A673 (cell line): Measurements from ENCODE around the gene OSBP2. TPM values are rescaled to one million over a fixed set of nuclear protein-coding genes. Genes with fewer than 3 reads are reported as not detected.
A peak's percentile ranks its signal among the peaks of the same experiment; 100 is the strongest.

Experiments
- BruUV-seq: library from RNA; stranded (reverse); fragments of 400-500 nt; replicated peaks from 2 replicates; lab custom pipeline; 2021; lab: Mats Ljungman, UMichigan
- CTCF ChIA-PET: fragments of 300-600 bp; sonication (Branson Sonifier 250); formaldehyde crosslinking; loops from one replicate; lab custom pipeline; 2022; ENCODE audit warnings: antibody characterized with exemption; lab: Charles Lee
- POLR2A ChIA-PET: fragments of 300-600 bp; sonication (Branson Sonifier 250); formaldehyde crosslinking; loops from one replicate; lab custom pipeline; 2022; ENCODE audit warnings: antibody characterized with exemption; ENCODE audit not compliant: low non-redundant PET; lab: Charles Lee
- DNase-seq: peaks from one replicate; pipeline ENCODE4 v3.0.0-alpha.2; 2015; ENCODE audit warnings: low spot score
- H3K27ac ChIP-seq: fragments of 200-600 bp; sonication (generic); 2 replicates; pipeline ENCODE4 v1.5.1; 2016; ENCODE audit warnings: mixed run types, low read depth, mild to moderate bottlenecking, mixed read lengths, antibody characterized with exemption, low read length; ENCODE audit not compliant: poor library complexity, severe bottlenecking
- H3K27me3 ChIP-seq: fragments of 200-600 bp; sonication (generic); replicated peaks from 2 replicates; pipeline ENCODE4 v1.6.1; 2017; ENCODE audit warnings: mixed run types, low read depth, mild to moderate bottlenecking, mixed read lengths, antibody characterized with exemption, low read length; ENCODE audit not compliant: insufficient read depth, poor library complexity
- H3K36me3 ChIP-seq: fragments of 200-600 bp; sonication (generic); 2 replicates; pipeline ENCODE4 v1.6.1; 2016; ENCODE audit warnings: mixed run types, mild to moderate bottlenecking, mixed read lengths, antibody characterized with exemption, low read length; ENCODE audit not compliant: insufficient read depth, poor library complexity, severe bottlenecking
- H3K4me1 ChIP-seq: fragments of 200-600 bp; sonication (generic); 2 replicates; pipeline ENCODE4 v1.6.1; 2017; ENCODE audit warnings: mixed run types, mild to moderate bottlenecking, mixed read lengths, antibody characterized with exemption, low read length; ENCODE audit not compliant: insufficient read depth, poor library complexity, severe bottlenecking
- H3K4me3 ChIP-seq: fragments of 200-600 bp; sonication (generic); 2 replicates; pipeline ENCODE4 v1.5.1; 2016; ENCODE audit warnings: low read depth, mixed run types, mild to moderate bottlenecking, mixed read lengths, low read length; ENCODE audit not compliant: poor library complexity, severe bottlenecking
- H3K9me3 ChIP-seq: fragments of 200-600 bp; sonication (generic); 2 replicates; pipeline ENCODE4 v1.6.1; 2016; ENCODE audit warnings: mixed run types, low read depth, mild to moderate bottlenecking, mixed read lengths, antibody characterized with exemption, low read length; ENCODE audit not compliant: poor library complexity, severe bottlenecking
- EZH2 ChIP-seq: fragments of 200-600 bp; sonication (generic); IDR thresholded peaks from 2 replicates; pipeline ENCODE4 v1.6.1; 2017; ENCODE audit warnings: borderline replicate concordance, low read depth, mild to moderate bottlenecking, mixed read lengths, antibody characterized with exemption, low read length; ENCODE audit not compliant: poor library complexity, severe bottlenecking
- intact Hi-C: fragments of 100-400 bp; cut with micrococcal nuclease; formaldehyde crosslinking; loops from one replicate; pipeline ENCODE4 v1.10.0; 2022; ENCODE audit not compliant: unreplicated experiment
- total RNA-seq: library from RNA; stranded (reverse); gene quantifications from 2 replicates; pipeline ENCODE4 v1.2.3, GENCODE V29; 2021
- TF ChIP-seq, protein P1 (sequence below): fragments of 300-800, 200-600 bp; sonication (generic); conservative IDR thresholded peaks from 2 replicates; pipeline ENCODE4 v1.5.1; 2017; ENCODE audit warnings: low read depth, mild to moderate bottlenecking, antibody characterized with exemption, low read length, moderate library complexity, mixed read lengths

OSBP2 gene
- total RNA-seq, 1 experiment from 2014 or later = 1.8 TPM

DNA sequence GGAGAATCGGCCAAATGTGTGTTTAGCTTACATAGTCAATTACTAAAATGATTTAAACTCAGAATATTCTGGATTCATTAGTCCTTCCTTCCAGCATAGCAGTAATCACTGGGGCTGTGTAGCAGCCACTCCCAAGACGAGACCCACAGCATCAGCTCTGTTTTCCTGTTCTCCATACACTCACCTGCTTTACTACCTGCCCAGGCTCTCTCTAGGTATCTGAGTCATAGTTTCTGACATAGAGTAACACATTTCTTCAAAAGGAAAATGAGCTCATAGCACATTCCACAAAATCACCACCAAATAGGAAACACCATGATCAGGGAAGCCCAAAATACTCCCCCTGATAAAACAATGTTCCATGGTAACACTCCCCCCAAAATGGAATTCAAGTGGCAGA, 251.0 kb downstream of the OSBP2 start:
- ChIA-PET POLR2A (interaction anchor here (0.6 kb wide), 1 partner anchor 338 kb away, joined by 5 read pairs; the partner anchor contains the start of gene TCN2), CTCF (no interaction called here)
- DNase-seq = no peak
- H3K36me3 ChIP-seq = peaks cover 75% of the 10 kb centered on the region
- H3K27me3 ChIP-seq = no peaks in the 10 kb centered on the region
- BruUV-seq = no TSS peak
- H3K4me3 ChIP-seq = no peak overlapping the region
- intact Hi-C loops = no loop called here
- no peaks in the 10 kb centered on the region for H3K9me3 ChIP-seq
- H3K4me1 ChIP-seq = peaks cover 17% of the 10 kb centered on the region
- no peak for TF ChIP-seq EZH2
- TF ChIP-seq, protein P1, sequence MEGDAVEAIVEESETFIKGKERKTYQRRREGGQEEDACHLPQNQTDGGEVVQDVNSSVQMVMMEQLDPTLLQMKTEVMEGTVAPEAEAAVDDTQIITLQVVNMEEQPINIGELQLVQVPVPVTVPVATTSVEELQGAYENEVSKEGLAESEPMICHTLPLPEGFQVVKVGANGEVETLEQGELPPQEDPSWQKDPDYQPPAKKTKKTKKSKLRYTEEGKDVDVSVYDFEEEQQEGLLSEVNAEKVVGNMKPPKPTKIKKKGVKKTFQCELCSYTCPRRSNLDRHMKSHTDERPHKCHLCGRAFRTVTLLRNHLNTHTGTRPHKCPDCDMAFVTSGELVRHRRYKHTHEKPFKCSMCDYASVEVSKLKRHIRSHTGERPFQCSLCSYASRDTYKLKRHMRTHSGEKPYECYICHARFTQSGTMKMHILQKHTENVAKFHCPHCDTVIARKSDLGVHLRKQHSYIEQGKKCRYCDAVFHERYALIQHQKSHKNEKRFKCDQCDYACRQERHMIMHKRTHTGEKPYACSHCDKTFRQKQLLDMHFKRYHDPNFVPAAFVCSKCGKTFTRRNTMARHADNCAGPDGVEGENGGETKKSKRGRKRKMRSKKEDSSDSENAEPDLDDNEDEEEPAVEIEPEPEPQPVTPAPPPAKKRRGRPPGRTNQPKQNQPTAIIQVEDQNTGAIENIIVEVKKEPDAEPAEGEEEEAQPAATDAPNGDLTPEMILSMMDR = no peak
- no peak overlapping the region for H3K27ac ChIP-seq

DNA sequence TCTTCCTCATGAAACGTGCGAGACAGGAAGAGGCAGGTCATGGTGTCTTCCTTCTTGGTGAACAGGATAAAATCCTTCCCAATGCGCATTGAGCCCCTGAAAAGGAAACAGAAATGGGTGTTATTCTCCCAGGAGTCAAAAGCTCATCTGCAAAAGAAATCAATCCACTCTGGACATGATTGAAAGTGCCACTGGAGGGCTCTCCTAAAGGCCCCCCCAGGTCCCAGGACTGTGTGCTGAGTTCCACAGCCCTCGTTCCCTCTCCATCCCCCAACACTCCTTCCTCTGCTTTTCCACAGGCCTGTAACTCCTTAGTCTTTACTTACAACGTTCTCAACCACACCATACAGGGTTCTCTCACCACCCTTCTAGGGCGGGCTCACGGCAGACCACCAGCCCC, 251.7 kb downstream of the OSBP2 start:
- CTCF ChIA-PET = interaction anchor here (1.2 kb wide), 1 partner anchor 139 kb away, joined by 12 read pairs; no protein-coding TSS in a partner anchor
- H3K4me1 ChIP-seq = peaks cover 17% of the 10 kb centered on the region
- intact Hi-C loops = no loop called here
- H3K27ac ChIP-seq = no peak overlapping the region
- POLR2A ChIA-PET = no interaction called here
- no peak overlapping the region for H3K4me3 ChIP-seq
- TF ChIP-seq, protein P1 = no peak
- TF ChIP-seq EZH2 = no peak
- no peak for DNase-seq
- H3K9me3 ChIP-seq = no peaks in the 10 kb centered on the region
- no TSS peak for BruUV-seq
- no peaks in the 10 kb centered on the region for H3K27me3 ChIP-seq
- peaks cover 68% of the 10 kb centered on the region for H3K36me3 ChIP-seq

DNA sequence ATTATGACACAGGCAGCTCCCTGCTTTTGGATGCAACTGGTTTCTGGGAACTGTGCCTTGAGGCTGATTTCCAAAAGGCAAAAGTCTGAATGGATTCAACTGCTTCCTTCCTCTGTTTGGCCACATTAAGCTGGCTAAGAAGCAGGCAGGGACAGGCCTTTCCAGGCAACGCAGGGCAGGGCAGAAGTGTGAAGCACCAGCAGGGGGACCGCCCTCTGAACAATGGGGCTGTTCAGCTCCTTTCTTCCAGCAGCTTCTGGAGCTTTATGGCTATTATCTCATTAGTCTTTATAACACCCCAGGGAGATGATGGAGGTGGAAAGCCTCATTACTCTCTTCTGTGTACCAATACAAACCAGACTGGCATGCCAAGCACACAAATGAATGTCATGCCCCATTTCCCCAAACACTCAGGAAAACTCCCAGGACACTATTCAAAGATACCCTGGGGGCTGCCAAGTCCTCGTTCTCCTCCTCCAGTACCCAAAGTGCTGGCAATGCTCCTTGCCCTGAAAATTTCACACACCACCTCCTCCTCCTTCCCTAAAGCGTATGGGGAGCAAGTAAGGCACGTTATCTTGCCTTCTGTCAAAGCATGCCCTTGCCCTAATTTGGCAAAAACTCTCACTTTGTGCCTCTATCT, 252.6 kb downstream of the OSBP2 start:
- intact Hi-C loops = no loop called here
- DNase-seq = peak; percentile 95
- no peaks in the 10 kb centered on the region for H3K27me3 ChIP-seq
- TF ChIP-seq, protein P1 = 0 out of 2 replicates have a peak, but pooled peaks have one; percentile 18
- TF ChIP-seq EZH2 = no peak
- no peak overlapping the region for H3K27ac ChIP-seq
- H3K36me3 ChIP-seq = peaks cover 58% of the 10 kb centered on the region
- no TSS peak for BruUV-seq
- H3K4me3 ChIP-seq = no peak overlapping the region
- ChIA-PET CTCF (interaction anchor here (0.6 to 1.2 kb wide), 3 partner anchors 138 to 929 kb away, joined by 3 to 12 read pairs (median 5); partner anchors contain the start of gene SELENOM), POLR2A (no interaction called here)
- H3K9me3 ChIP-seq = no peaks in the 10 kb centered on the region
- H3K4me1 ChIP-seq = peaks cover 17% of the 10 kb centered on the region
